ENCODE measurements around the gene PLXNA4. TPM values are rescaled to one million over a fixed set of nuclear protein-coding genes. Genes with fewer than 3 reads are reported as not detected.
A peak's percentile ranks its signal among the peaks of the same experiment; 100 is the strongest.

Gene PLXNA4
- total and polyA plus RNA-seq, 2 donors from 2014 or later = 0.17 to 3.5 TPM

- H3K36me3 ChIP-seq (ENCODE audit: control insufficient read depth in 2 of 3, insufficient read depth in 3 of 3, low read length in 3 of 3) = no peaks in the 10 kb centered on the region
- H3K27ac ChIP-seq (ENCODE audit: low read depth in 2 of 2, low read length in 2 of 2) = no peak overlapping the region
- no peaks in the 10 kb centered on the region for H3K27me3 ChIP-seq (ENCODE audit: control insufficient read depth, insufficient read depth, low read length)
- H3K9ac ChIP-seq (ENCODE audit: low read length in 3 of 3) = no peak overlapping the region
- no peaks in the 10 kb centered on the region for H3K4me1 ChIP-seq (ENCODE audit: control insufficient read depth in 2 of 3, insufficient read depth in 2 of 3, low read depth in 1 of 3, low read length in 3 of 3)
- FAIRE-seq (no peak), DNase-seq (peak in 1 of 5 donors; percentile 39)
- no peak overlapping the region for H3K4me3 ChIP-seq (ENCODE audit: low read length in 3 of 3)
- H3K9me3 ChIP-seq (ENCODE audit: control insufficient read depth in 2 of 3, insufficient read depth in 1 of 3, low read length in 3 of 3) = peaks cover 0 to 10% (median 0%) of the 10 kb centered on the region in 3 donors
- intact Hi-C loops (cut with DNase I) = no loop called here
- TF ChIP-seq, protein P1, sequence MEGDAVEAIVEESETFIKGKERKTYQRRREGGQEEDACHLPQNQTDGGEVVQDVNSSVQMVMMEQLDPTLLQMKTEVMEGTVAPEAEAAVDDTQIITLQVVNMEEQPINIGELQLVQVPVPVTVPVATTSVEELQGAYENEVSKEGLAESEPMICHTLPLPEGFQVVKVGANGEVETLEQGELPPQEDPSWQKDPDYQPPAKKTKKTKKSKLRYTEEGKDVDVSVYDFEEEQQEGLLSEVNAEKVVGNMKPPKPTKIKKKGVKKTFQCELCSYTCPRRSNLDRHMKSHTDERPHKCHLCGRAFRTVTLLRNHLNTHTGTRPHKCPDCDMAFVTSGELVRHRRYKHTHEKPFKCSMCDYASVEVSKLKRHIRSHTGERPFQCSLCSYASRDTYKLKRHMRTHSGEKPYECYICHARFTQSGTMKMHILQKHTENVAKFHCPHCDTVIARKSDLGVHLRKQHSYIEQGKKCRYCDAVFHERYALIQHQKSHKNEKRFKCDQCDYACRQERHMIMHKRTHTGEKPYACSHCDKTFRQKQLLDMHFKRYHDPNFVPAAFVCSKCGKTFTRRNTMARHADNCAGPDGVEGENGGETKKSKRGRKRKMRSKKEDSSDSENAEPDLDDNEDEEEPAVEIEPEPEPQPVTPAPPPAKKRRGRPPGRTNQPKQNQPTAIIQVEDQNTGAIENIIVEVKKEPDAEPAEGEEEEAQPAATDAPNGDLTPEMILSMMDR (IDR thresholded peaks at IDR 0.05; ENCODE audit: borderline replicate concordance, extremely low read depth, insufficient read depth) = no peak
These were observed 391.1 kb downstream of the PLXNA4 start for GRCh38 chr7:132185150-132185549.

DNA sequence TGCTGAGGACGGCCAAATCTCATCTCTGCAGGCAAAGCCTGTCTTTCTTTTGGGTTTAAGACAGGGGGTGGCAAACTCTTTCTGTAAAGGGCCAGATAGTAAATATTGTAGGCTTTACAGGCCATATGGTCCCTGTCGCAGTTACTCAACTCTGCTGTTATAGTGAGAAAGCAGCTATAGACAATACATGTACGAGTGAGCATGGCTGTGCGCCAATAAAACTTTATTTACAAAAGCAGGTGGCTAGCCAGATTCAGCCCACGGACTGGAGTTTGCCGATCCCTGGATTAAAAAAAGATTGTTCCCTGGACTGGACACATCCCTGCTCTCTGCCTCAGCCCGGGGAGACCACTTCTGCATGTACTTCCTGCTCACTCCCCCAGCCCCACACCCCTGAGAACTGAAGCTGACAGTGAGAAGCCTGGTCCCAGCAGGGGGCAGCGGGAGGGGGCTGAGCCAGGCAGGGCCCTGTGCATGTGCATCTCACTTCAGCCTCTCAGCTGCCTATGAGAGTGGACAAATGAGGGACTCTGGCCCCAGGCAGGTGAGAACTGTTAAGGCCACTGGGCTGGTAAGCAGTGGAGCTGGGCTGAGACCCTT is 392.4 kb downstream of the PLXNA4 start:
- H3K36me3 ChIP-seq (ENCODE audit: control insufficient read depth in 2 of 3, insufficient read depth in 3 of 3, low read length in 3 of 3) = no peaks in the 10 kb centered on the region
- TF ChIP-seq, protein P1 (IDR thresholded peaks at IDR 0.05; ENCODE audit: borderline replicate concordance, extremely low read depth, insufficient read depth) = no peak
- H3K4me1 ChIP-seq (ENCODE audit: control insufficient read depth in 2 of 3, insufficient read depth in 2 of 3, low read depth in 1 of 3, low read length in 3 of 3) = no peaks in the 10 kb centered on the region
- H3K27ac ChIP-seq (ENCODE audit: low read depth in 2 of 2, low read length in 2 of 2) = no peak overlapping the region
- intact Hi-C loops (cut with DNase I) = no loop called here
- no peak overlapping the region for H3K4me3 ChIP-seq (ENCODE audit: low read length in 3 of 3)
- FAIRE-seq (no peak), DNase-seq (peak in 1 of 5 donors; percentile 51)
- H3K27me3 ChIP-seq (ENCODE audit: control insufficient read depth, insufficient read depth, low read length) = no peaks in the 10 kb centered on the region
- no peak overlapping the region for H3K9ac ChIP-seq (ENCODE audit: low read length in 3 of 3)
- peaks cover 0 to 10% (median 0%) of the 10 kb centered on the region in 3 donors for H3K9me3 ChIP-seq (ENCODE audit: control insufficient read depth in 2 of 3, insufficient read depth in 1 of 3, low read length in 3 of 3)

- Histone ChIP-seq H3K9me3 (ENCODE audit: control insufficient read depth in 2 of 3, insufficient read depth in 1 of 3, low read length in 3 of 3) (peaks cover 0 to 10% (median 0%) of the 10 kb centered on the region in 3 donors), H3K27me3 (ENCODE audit: control insufficient read depth, insufficient read depth, low read length) (no peaks in the 10 kb centered on the region), H3K4me3 (ENCODE audit: low read length in 3 of 3) (no peak overlapping the region), H3K27ac (ENCODE audit: low read depth in 2 of 2, low read length in 2 of 2) (no peak overlapping the region), H3K36me3 (ENCODE audit: control insufficient read depth in 2 of 3, insufficient read depth in 3 of 3, low read length in 3 of 3) (no peaks in the 10 kb centered on the region), H3K4me1 (ENCODE audit: control insufficient read depth in 2 of 3, insufficient read depth in 2 of 3, low read depth in 1 of 3, low read length in 3 of 3) (no peaks in the 10 kb centered on the region), H3K9ac (ENCODE audit: low read length in 3 of 3) (no peak overlapping the region)
- no peak for DNase-seq
- no peak for FAIRE-seq
- intact Hi-C loops (cut with DNase I) = no loop called here
- TF ChIP-seq, protein P1 (IDR thresholded peaks at IDR 0.05; ENCODE audit: borderline replicate concordance, extremely low read depth, insufficient read depth) = no peak
These were observed 393.3 kb downstream of the PLXNA4 start for GRCh38 chr7:132182992-132183391.
